Neuron (in vitro differentiated cells): ENCODE measurements around the gene RRP9.

Source experiments
- H2AFZ ChIP-seq: one replicate; pipeline ENCODE4 v1.6.1; 2013; ENCODE audit warnings: low read depth, mild to moderate bottlenecking, inconsistent platforms, low read length, moderate library complexity
- H3K27me3 ChIP-seq: one replicate; pipeline ENCODE4 v1.6.1; 2013; ENCODE audit warnings: low read length; ENCODE audit not compliant: insufficient read depth
- H3K36me3 ChIP-seq: one replicate; pipeline ENCODE4 v1.6.1; 2013; ENCODE audit warnings: low read length; ENCODE audit not compliant: insufficient read depth
- H3K4me1 ChIP-seq: one replicate; pipeline ENCODE4 v1.6.1; 2013; ENCODE audit warnings: low read length; ENCODE audit not compliant: insufficient read depth
- H3K4me3 ChIP-seq: 2 replicates; pipeline ENCODE4 v1.5.1; 2013; ENCODE audit warnings: mild to moderate bottlenecking, low read length, moderate library complexity
- H3K9me3 ChIP-seq: one replicate; pipeline ENCODE4 v1.6.1; 2013; ENCODE audit warnings: low read length

Gene RRP9

GRCh38 chr3:51966922-51967383, 25.2 kb upstream of the RRP9 start:
- no peaks in the 10 kb centered on the region for H3K27me3 ChIP-seq
- H3K9me3 ChIP-seq, result no peaks in the 10 kb centered on the region
- peaks cover 2% of the 10 kb centered on the region for H3K36me3 ChIP-seq
- peaks cover 46% of the 10 kb centered on the region for H3K4me1 ChIP-seq
- no peak overlapping the region for H2AFZ ChIP-seq
- H3K4me3 ChIP-seq, result peak overlapping the region; percentile 59

- Histone ChIP-seq H2AFZ (no peak overlapping the region), H3K27me3 (no peaks in the 10 kb centered on the region), H3K4me1 (peaks cover 46% of the 10 kb centered on the region), H3K4me3 (peak overlapping the region; percentile 59), H3K36me3 (peaks cover 6% of the 10 kb centered on the region), H3K9me3 (no peaks in the 10 kb centered on the region)
Measured at GRCh38 chr3:51966486-51966885, 24.8 kb upstream of the RRP9 start.

GRCh38 chr3:51966016-51966415, 24.3 kb upstream of the RRP9 start:
- Histone ChIP-seq H3K27me3 (no peaks in the 10 kb centered on the region), H3K9me3 (no peaks in the 10 kb centered on the region), H3K36me3 (peaks cover 11% of the 10 kb centered on the region), H3K4me3 (peak overlapping the region; percentile 59), H3K4me1 (peaks cover 46% of the 10 kb centered on the region), H2AFZ (no peak overlapping the region)

- Histone ChIP-seq H3K4me3 (no peak overlapping the region), H3K4me1 (peaks cover 46% of the 10 kb centered on the region), H2AFZ (no peak overlapping the region), H3K27me3 (no peaks in the 10 kb centered on the region), H3K36me3 (peaks cover 23% of the 10 kb centered on the region), H3K9me3 (no peaks in the 10 kb centered on the region)
Measured at GRCh38 chr3:51964521-51964920, 22.8 kb upstream of the RRP9 start.

GRCh38 chr3:51963951-51964451, 22.3 kb upstream of the RRP9 start:
- H2AFZ ChIP-seq, result no peak overlapping the region
- H3K9me3 ChIP-seq, result no peaks in the 10 kb centered on the region
- H3K27me3 ChIP-seq, result no peaks in the 10 kb centered on the region
- peaks cover 26% of the 10 kb centered on the region for H3K36me3 ChIP-seq
- H3K4me1 ChIP-seq, result peaks cover 42% of the 10 kb centered on the region
- H3K4me3 ChIP-seq, result no peak overlapping the region

GRCh38 chr3:51962854-51963530, 21.3 kb upstream of the RRP9 start:
- H2AFZ ChIP-seq, result no peak overlapping the region
- no peaks in the 10 kb centered on the region for H3K9me3 ChIP-seq
- peaks cover 32% of the 10 kb centered on the region for H3K36me3 ChIP-seq
- peaks cover 33% of the 10 kb centered on the region for H3K4me1 ChIP-seq
- no peak overlapping the region for H3K4me3 ChIP-seq
- H3K27me3 ChIP-seq, result no peaks in the 10 kb centered on the region

- peaks cover 41% of the 10 kb centered on the region for H3K36me3 ChIP-seq
- no peaks in the 10 kb centered on the region for H3K27me3 ChIP-seq
- no peak overlapping the region for H2AFZ ChIP-seq
Measured at GRCh38 chr3:51961602-51962569, 20.2 kb upstream of the RRP9 start.

GRCh38 chr3:51961011-51961410, 19.3 kb upstream of the RRP9 start:
- no peak overlapping the region for H2AFZ ChIP-seq
- peaks cover 22% of the 10 kb centered on the region for H3K4me1 ChIP-seq
- no peak overlapping the region for H3K4me3 ChIP-seq
- H3K27me3 ChIP-seq, result no peaks in the 10 kb centered on the region
- peaks cover 45% of the 10 kb centered on the region for H3K36me3 ChIP-seq
- no peaks in the 10 kb centered on the region for H3K9me3 ChIP-seq

More at GRCh38 chr3:51961602-51962569, 20.2 kb upstream of the RRP9 start:
- no peaks in the 10 kb centered on the region for H3K9me3 ChIP-seq
- peaks cover 30% of the 10 kb centered on the region for H3K4me1 ChIP-seq
- H3K4me3 ChIP-seq, result no peak overlapping the region

- Histone ChIP-seq H3K36me3 (peaks cover 45% of the 10 kb centered on the region), H3K4me1 (peaks cover 16% of the 10 kb centered on the region), H3K27me3 (no peaks in the 10 kb centered on the region), H3K9me3 (no peaks in the 10 kb centered on the region), H3K4me3 (no peak overlapping the region), H2AFZ (no peak overlapping the region)
Measured at GRCh38 chr3:51960386-51960785, 18.7 kb upstream of the RRP9 start.

- Histone ChIP-seq H2AFZ (no peak overlapping the region), H3K4me3 (no peak overlapping the region), H3K4me1 (peaks cover 8% of the 10 kb centered on the region), H3K36me3 (peaks cover 45% of the 10 kb centered on the region), H3K9me3 (no peaks in the 10 kb centered on the region), H3K27me3 (no peaks in the 10 kb centered on the region)
Measured at GRCh38 chr3:51959651-51960050, 17.9 kb upstream of the RRP9 start.

GRCh38 chr3:51958603-51959521, 17.2 kb upstream of the RRP9 start:
- Histone ChIP-seq H3K27me3 (no peaks in the 10 kb centered on the region), H2AFZ (no peak overlapping the region), H3K36me3 (peaks cover 45% of the 10 kb centered on the region)

GRCh38 chr3:51957520-51958205, 16.0 kb upstream of the RRP9 start:
- Histone ChIP-seq H3K27me3 (no peaks in the 10 kb centered on the region), H3K4me1 (peaks cover 11% of the 10 kb centered on the region), H3K4me3 (no peak overlapping the region), H3K9me3 (no peaks in the 10 kb centered on the region), H3K36me3 (peaks cover 45% of the 10 kb centered on the region), H2AFZ (no peak overlapping the region)

More at GRCh38 chr3:51958603-51959521, 17.2 kb upstream of the RRP9 start:
- H3K4me1 ChIP-seq, result peaks cover 1% of the 10 kb centered on the region
- H3K4me3 ChIP-seq, result no peak overlapping the region
- no peaks in the 10 kb centered on the region for H3K9me3 ChIP-seq
